Fibroblast of lung (primary cell): Measurements from ENCODE around the gene VBP1. TPM values are rescaled to one million over a fixed set of nuclear protein-coding genes. Genes with fewer than 3 reads are reported as not detected.

Experiments used
- DNase-seq, 2 donors: peaks; one replicate each; pipeline versions ENCODE4 v3.0.0 to v3.0.0-alpha.2; 2010; ENCODE audit warnings: low read depth in 2 of 2
- H2AFZ ChIP-seq: 2 replicates; pipeline ENCODE4 v1.5.1; 2012; ENCODE audit warnings: low read length, control low read depth, inconsistent platforms
- H3K27ac ChIP-seq: 2 replicates; pipeline ENCODE4 v1.5.1; 2011; ENCODE audit warnings: low read length, control low read depth; ENCODE audit not compliant: insufficient read depth
- H3K27me3 ChIP-seq: 2 replicates; pipeline ENCODE4 v1.5.1; 2011; ENCODE audit warnings: mild to moderate bottlenecking, low read length; ENCODE audit not compliant: control insufficient read depth, insufficient read depth
- H3K36me3 ChIP-seq: 2 replicates; pipeline ENCODE4 v1.5.1; 2011; ENCODE audit warnings: low read length; ENCODE audit not compliant: control insufficient read depth, insufficient read depth
- H3K4me1 ChIP-seq: 2 replicates; pipeline ENCODE4 v1.5.1; 2011; ENCODE audit warnings: low read length; ENCODE audit not compliant: control insufficient read depth, insufficient read depth; ENCODE audit errors: extremely low read depth
- H3K4me2 ChIP-seq: 2 replicates; pipeline ENCODE4 v1.5.1; 2011; ENCODE audit warnings: low read length, control low read depth; ENCODE audit not compliant: insufficient read depth; ENCODE audit errors: extremely low read depth
- H3K4me3 ChIP-seq, 4 experiments: fragments of 200-600 bp in 1 of 4; sonication (generic) in 1 of 4; replicated peaks in 1 of 4; 2 replicates each; pipeline ENCODE4 v1.5.1; 2011 to 2016; ENCODE audit warnings: low read length in 4 of 4, low read depth in 3 of 4, mild to moderate bottlenecking in 3 of 4, control low read depth in 2 of 4, inconsistent platforms in 1 of 4, mixed read lengths in 1 of 4; ENCODE audit not compliant: insufficient read depth in 1 of 4; ENCODE audit errors: control extremely low read depth in 1 of 4
- H3K79me2 ChIP-seq: 2 replicates; pipeline ENCODE4 v1.5.1; 2012; ENCODE audit warnings: mild to moderate bottlenecking, low read length, inconsistent platforms; ENCODE audit not compliant: control insufficient read depth, insufficient read depth
- H3K9ac ChIP-seq: 2 replicates; pipeline ENCODE4 v1.5.1; 2011; ENCODE audit warnings: mild to moderate bottlenecking, low read length, control low read depth; ENCODE audit not compliant: insufficient read depth
- H3K9me3 ChIP-seq: 2 replicates; pipeline ENCODE4 v1.5.1; 2012; ENCODE audit warnings: low read depth, low read length; ENCODE audit not compliant: control insufficient read depth, insufficient read depth
- H4K20me1 ChIP-seq: 2 replicates; pipeline ENCODE4 v1.5.1; 2011; ENCODE audit warnings: low read length; ENCODE audit not compliant: control insufficient read depth, insufficient read depth; ENCODE audit errors: extremely low read depth
- EZH2 ChIP-seq: IDR thresholded peaks from 2 replicates; pipeline ENCODE4 v1.5.1; 2012; ENCODE audit warnings: low read length, control low read depth, mild to moderate bottlenecking; ENCODE audit errors: missing control alignments
- polyA plus RNA-seq, 2 donors: library from polyadenylated mRNA; depleted of rRNA in 1 of 2; stranded (reverse) in 1 of 2; unstranded in 1 of 2; fragments of >200 nt; gene quantifications; 2 replicates each; pipeline ENCODE4 v1.2.1, GENCODE V29; 2011 to 2012; ENCODE audit warnings: missing spikeins in 1 of 2
- total RNA-seq: library from RNA; depleted of rRNA; stranded (reverse); fragments of >200 nt; gene quantifications from 2 replicates; pipeline ENCODE4 v1.2.1, GENCODE V29; 2014
- TF ChIP-seq, protein P1 (sequence below), 2 donors: IDR thresholded peaks in 1 of 2; conservative IDR thresholded peaks in 1 of 2; 1 replicate in 1 of 2; 2 replicates in 1 of 2; pipeline ENCODE4 v1.5.1; 2011 to 2012; ENCODE audit warnings: low read length in 2 of 2, control low read depth in 1 of 2, inconsistent platforms in 1 of 2, low read depth in 1 of 2, mild to moderate bottlenecking in 1 of 2

VBP1 gene
- total and polyA plus RNA-seq, 2 donors (not counting 1 experiment from before 2014, with no cell fraction given) = 60.9 to 63.9 TPM

- no peak for DNase-seq
- Histone ChIP-seq H2AFZ (no peak overlapping the region), H3K27ac (no peak overlapping the region), H3K36me3 (no peaks in the 10 kb centered on the region), H3K4me2 (no peak overlapping the region), H3K9ac (no peak overlapping the region), H3K9me3 (no peaks in the 10 kb centered on the region), H3K79me2 (no peaks in the 10 kb centered on the region), H3K4me3 (no peak overlapping the region), H4K20me1 (no peaks in the 10 kb centered on the region), H3K4me1 (no peaks in the 10 kb centered on the region), H3K27me3 (no peaks in the 10 kb centered on the region)
- TF ChIP-seq, protein P1, sequence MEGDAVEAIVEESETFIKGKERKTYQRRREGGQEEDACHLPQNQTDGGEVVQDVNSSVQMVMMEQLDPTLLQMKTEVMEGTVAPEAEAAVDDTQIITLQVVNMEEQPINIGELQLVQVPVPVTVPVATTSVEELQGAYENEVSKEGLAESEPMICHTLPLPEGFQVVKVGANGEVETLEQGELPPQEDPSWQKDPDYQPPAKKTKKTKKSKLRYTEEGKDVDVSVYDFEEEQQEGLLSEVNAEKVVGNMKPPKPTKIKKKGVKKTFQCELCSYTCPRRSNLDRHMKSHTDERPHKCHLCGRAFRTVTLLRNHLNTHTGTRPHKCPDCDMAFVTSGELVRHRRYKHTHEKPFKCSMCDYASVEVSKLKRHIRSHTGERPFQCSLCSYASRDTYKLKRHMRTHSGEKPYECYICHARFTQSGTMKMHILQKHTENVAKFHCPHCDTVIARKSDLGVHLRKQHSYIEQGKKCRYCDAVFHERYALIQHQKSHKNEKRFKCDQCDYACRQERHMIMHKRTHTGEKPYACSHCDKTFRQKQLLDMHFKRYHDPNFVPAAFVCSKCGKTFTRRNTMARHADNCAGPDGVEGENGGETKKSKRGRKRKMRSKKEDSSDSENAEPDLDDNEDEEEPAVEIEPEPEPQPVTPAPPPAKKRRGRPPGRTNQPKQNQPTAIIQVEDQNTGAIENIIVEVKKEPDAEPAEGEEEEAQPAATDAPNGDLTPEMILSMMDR (conservative IDR thresholded peaks at IDR 0.05 in 1 of 2, IDR thresholded peaks at IDR 0.05 in 1 of 2; ENCODE audit: low read depth in 1 of 2, low read length in 2 of 2) = no peak
- no peak for TF ChIP-seq EZH2
Measured at GRCh38 chrX:155231163-155231562, 14.9 kb downstream of the VBP1 start.

GRCh38 chrX:155235891-155236290 is 19.6 kb downstream of the VBP1 start:
- no peak for DNase-seq

GRCh38 chrX:155237719-155238118 is 21.5 kb downstream of the VBP1 start:
- Histone ChIP-seq H3K79me2 (no peaks in the 10 kb centered on the region), H3K9ac (no peak overlapping the region), H3K36me3 (peaks cover 2% of the 10 kb centered on the region), H4K20me1 (no peaks in the 10 kb centered on the region), H3K4me1 (no peaks in the 10 kb centered on the region), H3K4me2 (no peak overlapping the region), H3K9me3 (no peaks in the 10 kb centered on the region), H3K4me3 (no peak overlapping the region), H3K27ac (no peak overlapping the region), H3K27me3 (no peaks in the 10 kb centered on the region), H2AFZ (no peak overlapping the region)
- TF ChIP-seq, protein P1 (conservative IDR thresholded peaks at IDR 0.05 in 1 of 2, IDR thresholded peaks at IDR 0.05 in 1 of 2; ENCODE audit: low read depth in 1 of 2, low read length in 2 of 2) = no peak
- TF ChIP-seq EZH2 = no peak
- no peak for DNase-seq

More at GRCh38 chrX:155235891-155236290, 19.6 kb downstream of the VBP1 start:
- Histone ChIP-seq H4K20me1 (no peaks in the 10 kb centered on the region), H2AFZ (no peak overlapping the region), H3K9me3 (no peaks in the 10 kb centered on the region), H3K4me3 (no peak overlapping the region), H3K4me1 (no peaks in the 10 kb centered on the region), H3K4me2 (no peak overlapping the region), H3K27ac (no peak overlapping the region), H3K79me2 (no peaks in the 10 kb centered on the region), H3K9ac (no peak overlapping the region), H3K27me3 (no peaks in the 10 kb centered on the region), H3K36me3 (peaks cover 2% of the 10 kb centered on the region)
- no peak for TF ChIP-seq EZH2
- TF ChIP-seq, protein P1 (conservative IDR thresholded peaks at IDR 0.05 in 1 of 2, IDR thresholded peaks at IDR 0.05 in 1 of 2; ENCODE audit: low read depth in 1 of 2, low read length in 2 of 2) = no peak
